ENCODE measurements around the gene RAB4B.
"Not testable (repeated sequence)": the region's sequence is repeated elsewhere in the genome, so short reads cannot be mapped to it uniquely, and the experiment has no call there.

- TF ChIP-seq, protein P1, sequence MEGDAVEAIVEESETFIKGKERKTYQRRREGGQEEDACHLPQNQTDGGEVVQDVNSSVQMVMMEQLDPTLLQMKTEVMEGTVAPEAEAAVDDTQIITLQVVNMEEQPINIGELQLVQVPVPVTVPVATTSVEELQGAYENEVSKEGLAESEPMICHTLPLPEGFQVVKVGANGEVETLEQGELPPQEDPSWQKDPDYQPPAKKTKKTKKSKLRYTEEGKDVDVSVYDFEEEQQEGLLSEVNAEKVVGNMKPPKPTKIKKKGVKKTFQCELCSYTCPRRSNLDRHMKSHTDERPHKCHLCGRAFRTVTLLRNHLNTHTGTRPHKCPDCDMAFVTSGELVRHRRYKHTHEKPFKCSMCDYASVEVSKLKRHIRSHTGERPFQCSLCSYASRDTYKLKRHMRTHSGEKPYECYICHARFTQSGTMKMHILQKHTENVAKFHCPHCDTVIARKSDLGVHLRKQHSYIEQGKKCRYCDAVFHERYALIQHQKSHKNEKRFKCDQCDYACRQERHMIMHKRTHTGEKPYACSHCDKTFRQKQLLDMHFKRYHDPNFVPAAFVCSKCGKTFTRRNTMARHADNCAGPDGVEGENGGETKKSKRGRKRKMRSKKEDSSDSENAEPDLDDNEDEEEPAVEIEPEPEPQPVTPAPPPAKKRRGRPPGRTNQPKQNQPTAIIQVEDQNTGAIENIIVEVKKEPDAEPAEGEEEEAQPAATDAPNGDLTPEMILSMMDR (conservative IDR thresholded peaks at IDR 0.05; ENCODE audit: low read depth in 2 of 2): not testable (repeated sequence)
- TF ChIP-seq ETS1 (IDR thresholded peaks at IDR 0.05); EZH2phosphoT487 (IDR thresholded peaks at IDR 0.05; ENCODE audit: unreplicated experiment); REST (IDR thresholded peaks at IDR 0.05; ENCODE audit: unreplicated experiment); POLR2AphosphoS5 (IDR thresholded peaks at IDR 0.05; ENCODE audit: low read depth); JUNB (IDR thresholded peaks at IDR 0.05; ENCODE audit: unreplicated experiment); CREB1 (CRISPR knock-in tag; IDR thresholded peaks at IDR 0.05; ENCODE audit: low read depth); EZH2 (IDR thresholded peaks at IDR 0.05; ENCODE audit: low read depth, unreplicated experiment); ZNF331 (CRISPR knock-in tag; IDR thresholded peaks at IDR 0.05; ENCODE audit: low read depth); ZNF462 (CRISPR knock-in tag; IDR thresholded peaks at IDR 0.05): not testable (repeated sequence)
These were observed 60.4 kb downstream of the RAB4B start for GRCh38 chr19:40838477-40838876.
